Measurements from ENCODE around the gene DDX17. TPM values are rescaled to one million over a fixed set of nuclear protein-coding genes. Genes with fewer than 3 reads are reported as not detected.
"Not testable (repeated sequence)": the region's sequence is repeated elsewhere in the genome, so short reads cannot be mapped to it uniquely, and the experiment has no call there.

Gene DDX17
- total and polyA plus RNA-seq, 4 donors = 141 to 1,771 (median 262) TPM

DNA sequence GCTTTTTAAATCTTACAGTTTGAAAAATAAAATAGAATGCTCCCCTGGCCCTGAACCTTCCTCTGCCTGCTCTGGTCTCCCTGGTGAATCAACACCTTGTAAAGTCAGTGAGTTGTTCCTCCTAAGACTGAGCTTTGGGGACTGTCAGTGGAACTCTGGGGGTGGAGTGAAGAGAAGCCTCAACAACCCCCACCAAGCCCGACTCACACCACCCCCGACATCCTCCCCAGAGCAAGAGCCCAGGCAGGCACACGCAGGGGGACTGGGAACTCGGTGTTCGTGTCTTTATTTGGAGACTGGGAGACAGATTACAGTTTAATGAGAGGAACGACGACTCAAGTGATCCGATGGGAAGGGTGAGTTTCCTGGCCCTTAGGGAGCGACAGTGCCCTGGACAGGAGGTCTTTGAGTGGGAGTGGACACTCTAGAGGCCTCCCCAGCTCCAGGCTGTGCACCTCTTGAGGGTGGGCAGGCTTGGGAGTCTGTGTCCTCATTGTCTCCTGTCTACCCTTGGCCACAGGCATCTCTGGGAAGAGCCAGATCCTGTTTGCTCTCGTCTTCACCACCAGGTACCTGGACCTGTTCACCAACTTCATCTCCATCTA is 32.0 kb downstream of the DDX17 start:
- peaks cover 0 to 3% (median 0%) of the 10 kb centered on the region in 4 donors for H3K36me3 ChIP-seq (ENCODE audit: control insufficient read depth in 4 of 4, insufficient read depth in 4 of 4, low read length in 4 of 4)
- 79 to 83% methylated on average over 10 of the region's 10 CpGs for WGBS, 2 donors
- no peak for ATAC-seq (ENCODE audit: insufficient read depth, low FRiP score)
- no peak overlapping the region for H3K4me3 ChIP-seq
- H3K4me1 ChIP-seq (ENCODE audit: control insufficient read depth in 5 of 5, insufficient read depth in 5 of 5, low read length in 5 of 5) = no peaks in the 10 kb centered on the region
- TF ChIP-seq, protein P1, sequence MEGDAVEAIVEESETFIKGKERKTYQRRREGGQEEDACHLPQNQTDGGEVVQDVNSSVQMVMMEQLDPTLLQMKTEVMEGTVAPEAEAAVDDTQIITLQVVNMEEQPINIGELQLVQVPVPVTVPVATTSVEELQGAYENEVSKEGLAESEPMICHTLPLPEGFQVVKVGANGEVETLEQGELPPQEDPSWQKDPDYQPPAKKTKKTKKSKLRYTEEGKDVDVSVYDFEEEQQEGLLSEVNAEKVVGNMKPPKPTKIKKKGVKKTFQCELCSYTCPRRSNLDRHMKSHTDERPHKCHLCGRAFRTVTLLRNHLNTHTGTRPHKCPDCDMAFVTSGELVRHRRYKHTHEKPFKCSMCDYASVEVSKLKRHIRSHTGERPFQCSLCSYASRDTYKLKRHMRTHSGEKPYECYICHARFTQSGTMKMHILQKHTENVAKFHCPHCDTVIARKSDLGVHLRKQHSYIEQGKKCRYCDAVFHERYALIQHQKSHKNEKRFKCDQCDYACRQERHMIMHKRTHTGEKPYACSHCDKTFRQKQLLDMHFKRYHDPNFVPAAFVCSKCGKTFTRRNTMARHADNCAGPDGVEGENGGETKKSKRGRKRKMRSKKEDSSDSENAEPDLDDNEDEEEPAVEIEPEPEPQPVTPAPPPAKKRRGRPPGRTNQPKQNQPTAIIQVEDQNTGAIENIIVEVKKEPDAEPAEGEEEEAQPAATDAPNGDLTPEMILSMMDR (IDR thresholded peaks at IDR 0.05; ENCODE audit: control extremely low read depth, extremely low read depth) = no peak
- no peak overlapping the region for H3K9ac ChIP-seq (ENCODE audit: insufficient read depth in 1 of 2, low read length in 2 of 2)
- H3K27ac ChIP-seq (ENCODE audit: low read depth in 1 of 2, low read length in 1 of 2) = no peak overlapping the region
- DNase-seq = no peak
- no peaks in the 10 kb centered on the region for H3K9me3 ChIP-seq (ENCODE audit: control insufficient read depth in 4 of 4, insufficient read depth in 3 of 4, low read length in 3 of 4)
- H3K27me3 ChIP-seq (ENCODE audit: control insufficient read depth in 3 of 3, insufficient read depth in 3 of 3, low read length in 2 of 3) = peaks cover 0 to 2% (median 0%) of the 10 kb centered on the region in 3 donors

DNA sequence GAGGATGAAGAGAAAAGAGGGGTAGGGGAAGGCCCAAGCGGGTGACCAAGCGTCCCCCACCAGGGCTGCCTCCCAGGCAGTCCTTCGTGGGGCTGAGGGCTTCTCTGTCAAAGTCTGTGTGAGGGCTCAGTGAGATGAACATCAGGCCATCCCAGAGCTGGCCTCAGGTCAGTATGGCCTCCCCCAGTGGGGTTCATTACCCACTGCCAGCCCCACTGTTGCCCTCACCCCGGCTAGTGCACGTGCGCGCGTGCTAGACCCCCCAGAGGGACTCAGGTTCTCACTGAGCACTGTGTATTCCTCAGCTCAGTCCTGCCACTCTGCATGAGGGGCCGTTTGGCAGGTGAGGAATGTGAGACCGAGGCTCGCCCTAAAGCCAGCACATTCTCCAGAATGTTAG is 34.9 kb downstream of the DDX17 start:
- WGBS, 2 donors = 87 to 95% methylated on average over 11 of the region's 11 CpGs
- ATAC-seq (ENCODE audit: insufficient read depth, low FRiP score) = no peak
- DNase-seq = no peak
- no peaks in the 10 kb centered on the region for H3K36me3 ChIP-seq (ENCODE audit: control insufficient read depth in 4 of 4, insufficient read depth in 4 of 4, low read length in 4 of 4)
- H3K9me3 ChIP-seq (ENCODE audit: control insufficient read depth in 4 of 4, insufficient read depth in 3 of 4, low read length in 3 of 4) = no peaks in the 10 kb centered on the region
- H3K27ac ChIP-seq (ENCODE audit: low read depth in 1 of 2, low read length in 1 of 2) = no peak overlapping the region
- no peak overlapping the region for H3K9ac ChIP-seq (ENCODE audit: insufficient read depth in 1 of 2, low read length in 2 of 2)
- H3K27me3 ChIP-seq (ENCODE audit: control insufficient read depth in 3 of 3, insufficient read depth in 3 of 3, low read length in 2 of 3) = peaks cover 0 to 5% (median 0%) of the 10 kb centered on the region in 3 donors
- no peak overlapping the region for H3K4me3 ChIP-seq
- H3K4me1 ChIP-seq (ENCODE audit: control insufficient read depth in 5 of 5, insufficient read depth in 5 of 5, low read length in 5 of 5) = peaks cover 0 to 10% (median 0%) of the 10 kb centered on the region in 5 donors
- TF ChIP-seq, protein P1 (IDR thresholded peaks at IDR 0.05; ENCODE audit: control extremely low read depth, extremely low read depth) = no peak

DNA sequence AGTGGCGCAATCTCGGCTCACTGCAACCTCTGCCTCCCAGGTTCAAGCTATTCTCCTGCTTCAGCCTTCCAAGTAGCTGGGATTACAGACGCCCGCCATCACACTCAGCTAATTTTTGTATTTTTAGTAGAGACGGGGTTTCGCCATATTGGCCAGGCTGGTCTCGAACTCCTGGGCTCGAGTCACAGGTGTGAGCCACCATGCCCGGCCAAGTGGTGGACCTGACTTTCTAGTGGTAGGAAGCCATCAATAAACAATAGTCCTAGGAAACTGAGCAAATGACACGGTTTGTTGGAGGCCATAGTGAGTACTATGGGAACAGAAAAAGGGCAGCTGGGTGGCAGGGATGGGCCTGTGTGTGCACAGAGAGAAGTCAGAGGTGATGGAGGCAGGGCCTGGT is 35.9 kb downstream of the DDX17 start:
- H3K4me1 ChIP-seq (ENCODE audit: control insufficient read depth in 5 of 5, insufficient read depth in 5 of 5, low read length in 5 of 5); ATAC-seq (ENCODE audit: insufficient read depth, low FRiP score); H3K36me3 ChIP-seq (ENCODE audit: control insufficient read depth in 4 of 4, insufficient read depth in 4 of 4, low read length in 4 of 4); DNase-seq; H3K27ac ChIP-seq (ENCODE audit: low read depth in 1 of 2, low read length in 1 of 2); H3K9ac ChIP-seq (ENCODE audit: insufficient read depth in 1 of 2, low read length in 2 of 2); H3K4me3 ChIP-seq; H3K27me3 ChIP-seq (ENCODE audit: control insufficient read depth in 3 of 3, insufficient read depth in 3 of 3, low read length in 2 of 3); H3K9me3 ChIP-seq (ENCODE audit: control insufficient read depth in 4 of 4, insufficient read depth in 3 of 4, low read length in 3 of 4): not testable (repeated sequence)
- 95% methylated on average over 10 of the region's 10 CpGs for WGBS, 2 donors

DNA sequence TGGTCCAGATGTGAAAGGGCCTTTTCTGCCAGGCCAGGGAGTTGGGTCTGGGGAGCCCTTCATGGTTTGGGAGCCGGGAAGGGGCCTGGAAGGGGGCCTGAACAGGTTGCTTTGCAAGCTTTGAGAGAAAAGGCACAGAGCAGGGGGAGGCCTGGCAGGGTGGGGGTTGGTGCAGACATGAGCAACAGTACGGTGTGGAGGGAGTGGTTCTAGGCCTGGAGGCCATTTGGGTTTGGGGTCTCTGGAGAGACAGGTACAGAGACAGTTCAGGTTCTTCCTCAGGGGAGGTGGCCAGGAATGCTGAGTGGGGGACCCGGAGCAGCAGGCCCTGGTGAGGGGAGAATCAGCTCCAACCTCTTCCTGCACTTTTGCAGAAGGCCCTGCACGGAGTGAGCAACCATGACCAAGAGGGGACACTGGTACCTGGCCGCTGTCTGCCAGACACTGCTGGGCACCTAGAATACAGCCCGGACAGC is 36.8 kb downstream of the DDX17 start:
- TF ChIP-seq, protein P1 (IDR thresholded peaks at IDR 0.05; ENCODE audit: control extremely low read depth, extremely low read depth) = no peak
- H3K9me3 ChIP-seq (ENCODE audit: control insufficient read depth in 4 of 4, insufficient read depth in 3 of 4, low read length in 3 of 4) = no peaks in the 10 kb centered on the region
- peaks cover 0 to 3% (median 0%) of the 10 kb centered on the region in 3 donors for H3K27me3 ChIP-seq (ENCODE audit: control insufficient read depth in 3 of 3, insufficient read depth in 3 of 3, low read length in 2 of 3)
- no peak overlapping the region for H3K4me3 ChIP-seq
- H3K36me3 ChIP-seq (ENCODE audit: control insufficient read depth in 4 of 4, insufficient read depth in 4 of 4, low read length in 4 of 4) = no peaks in the 10 kb centered on the region
- WGBS, 2 donors = 96 to 97% methylated on average over 6 of the region's 6 CpGs
- DNase-seq = no peak
- ATAC-seq (ENCODE audit: insufficient read depth, low FRiP score) = no peak
- peaks cover 0 to 10% (median 0%) of the 10 kb centered on the region in 5 donors for H3K4me1 ChIP-seq (ENCODE audit: control insufficient read depth in 5 of 5, insufficient read depth in 5 of 5, low read length in 5 of 5)
- no peak overlapping the region for H3K27ac ChIP-seq (ENCODE audit: low read depth in 1 of 2, low read length in 1 of 2)
- H3K9ac ChIP-seq (ENCODE audit: insufficient read depth in 1 of 2, low read length in 2 of 2) = no peak overlapping the region

All from lung (tissue), 12 donors.